Gastroesophageal sphincter (tissue), 4 donors: ENCODE measurements around the gene DNLZ. TPM values are rescaled to one million over a fixed set of nuclear protein-coding genes. Genes with fewer than 3 reads are reported as not detected.

ENCODE experiments used
- ATAC-seq: fragments of 150-250 bp; one replicate; pipeline ENCODE4 v1.9.1; 2016; ENCODE audit warnings: mild to moderate bottlenecking, moderate library complexity
- H3K27ac ChIP-seq, 4 donors: fragments of 200-600 bp; sonication (generic) in 3 of 4; 1 replicate in 3 of 4; 2 replicates in 1 of 4; pipeline ENCODE4 v1.5.1; 2016 to 2019
- H3K27me3 ChIP-seq: fragments of 200-600 bp; sonication (generic); one replicate; pipeline ENCODE4 v1.5.1; 2019
- H3K36me3 ChIP-seq, 2 donors: fragments of 200-600 bp; sonication (generic); one replicate each; pipeline ENCODE4 v1.5.1; 2019; ENCODE audit warnings: control low read depth in 1 of 2
- H3K4me1 ChIP-seq, 3 donors: fragments of 200-600 bp; sonication (generic); 1 replicate in 2 of 3; 2 replicates in 1 of 3; pipeline ENCODE4 v1.5.1; 2016 to 2019; ENCODE audit warnings: control low read depth in 2 of 3
- H3K4me3 ChIP-seq, 2 donors: fragments of 200-600 bp; sonication (generic); one replicate each; pipeline ENCODE4 v1.5.1; 2019; ENCODE audit warnings: mild to moderate bottlenecking in 1 of 2, moderate library complexity in 1 of 2
- H3K9me3 ChIP-seq, 3 donors: fragments of 200-600 bp; sonication (generic); one replicate each; pipeline ENCODE4 v1.5.1; 2017 to 2019; ENCODE audit warnings: control low read depth in 2 of 3
- EP300 ChIP-seq: sonication (generic); formaldehyde crosslinking; IDR thresholded peaks from one replicate; pipeline ENCODE4 v1.6.1; 2017; ENCODE audit warnings: antibody characterized with exemption, mild to moderate bottlenecking
- POLR2A ChIP-seq, 2 donors: fragments of 450-650 bp; IDR thresholded peaks; one replicate each; pipeline ENCODE4 v1.6.1; 2017; ENCODE audit warnings: antibody characterized with exemption in 2 of 2, mild to moderate bottlenecking in 2 of 2, moderate library complexity in 1 of 2
- POLR2AphosphoS5 ChIP-seq: sonication (generic); formaldehyde crosslinking; IDR thresholded peaks from one replicate; pipeline ENCODE4 v1.6.1; 2017; ENCODE audit warnings: antibody characterized with exemption
- WGBS, 2 donors: methylation state at CpG; one replicate each; pipeline ENCODE4 v1.1.5; 2018; ENCODE audit warnings: low coverage in 1 of 2; 5-methylcytosine and 5-hydroxymethylcytosine counted together
- total RNA-seq, 4 donors: library from RNA; depleted of rRNA; stranded (reverse); fragments of >200 nt; gene quantifications; one replicate each; pipeline ENCODE4 v1.1.0, GENCODE V29; 2016
- TF ChIP-seq, protein P1 (sequence below), 4 experiments: fragments of 200-600 bp in 2 of 4; fragments of 450-650 bp in 2 of 4; sonication (generic) in 1 of 4; IDR thresholded peaks; one replicate each; pipeline ENCODE4 v1.5.1; 2017 to 2019; ENCODE audit warnings: antibody characterized with exemption in 4 of 4, mild to moderate bottlenecking in 2 of 4, moderate library complexity in 2 of 4

Gene DNLZ
- total RNA-seq, 4 donors from 2014 or later, result 8.4 to 23.7 (median 15.7) TPM

GRCh38 chr9:136325358-136325757 is 38.2 kb downstream of the DNLZ start:
- peaks cover 0 to 45% (median 26%) of the 10 kb centered on the region in 3 donors for H3K4me1 ChIP-seq
- ATAC-seq, result no peak
- H3K27me3 ChIP-seq, result no peaks in the 10 kb centered on the region

GRCh38 chr9:136324501-136325300 is 38.8 kb downstream of the DNLZ start:
- no peaks in the 10 kb centered on the region for H3K36me3 ChIP-seq
- no peaks in the 10 kb centered on the region for H3K27me3 ChIP-seq
- peaks cover 0 to 39% (median 26%) of the 10 kb centered on the region in 3 donors for H3K4me1 ChIP-seq
- WGBS, 2 donors, result 100% methylated on average over 1 to 2 of the region's 24 CpGs
- TF ChIP-seq EP300 (no peak), POLR2AphosphoS5 (no peak), POLR2A (IDR thresholded peaks at IDR 0.05) (no peak)
- TF ChIP-seq, protein P1, sequence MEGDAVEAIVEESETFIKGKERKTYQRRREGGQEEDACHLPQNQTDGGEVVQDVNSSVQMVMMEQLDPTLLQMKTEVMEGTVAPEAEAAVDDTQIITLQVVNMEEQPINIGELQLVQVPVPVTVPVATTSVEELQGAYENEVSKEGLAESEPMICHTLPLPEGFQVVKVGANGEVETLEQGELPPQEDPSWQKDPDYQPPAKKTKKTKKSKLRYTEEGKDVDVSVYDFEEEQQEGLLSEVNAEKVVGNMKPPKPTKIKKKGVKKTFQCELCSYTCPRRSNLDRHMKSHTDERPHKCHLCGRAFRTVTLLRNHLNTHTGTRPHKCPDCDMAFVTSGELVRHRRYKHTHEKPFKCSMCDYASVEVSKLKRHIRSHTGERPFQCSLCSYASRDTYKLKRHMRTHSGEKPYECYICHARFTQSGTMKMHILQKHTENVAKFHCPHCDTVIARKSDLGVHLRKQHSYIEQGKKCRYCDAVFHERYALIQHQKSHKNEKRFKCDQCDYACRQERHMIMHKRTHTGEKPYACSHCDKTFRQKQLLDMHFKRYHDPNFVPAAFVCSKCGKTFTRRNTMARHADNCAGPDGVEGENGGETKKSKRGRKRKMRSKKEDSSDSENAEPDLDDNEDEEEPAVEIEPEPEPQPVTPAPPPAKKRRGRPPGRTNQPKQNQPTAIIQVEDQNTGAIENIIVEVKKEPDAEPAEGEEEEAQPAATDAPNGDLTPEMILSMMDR (IDR thresholded peaks at IDR 0.05), result no peak
- H3K4me3 ChIP-seq, result no peak overlapping the region
- no peaks in the 10 kb centered on the region for H3K9me3 ChIP-seq
- H3K27ac ChIP-seq, result no peak overlapping the region
- ATAC-seq, result no peak

More at GRCh38 chr9:136325358-136325757, 38.2 kb downstream of the DNLZ start:
- 89 to 93% methylated on average over 3 of the region's 13 CpGs for WGBS, 2 donors
- Histone ChIP-seq H3K4me3 (no peak overlapping the region), H3K36me3 (no peaks in the 10 kb centered on the region), H3K27ac (peak overlapping the region in 3 of 4 donors; percentile 83 to 87 (median 84)), H3K9me3 (no peaks in the 10 kb centered on the region)
- TF ChIP-seq, protein P1 (IDR thresholded peaks at IDR 0.05), result no peak
- TF ChIP-seq EP300, result no peak
- no peak for TF ChIP-seq POLR2A (IDR thresholded peaks at IDR 0.05)
- no peak for TF ChIP-seq POLR2AphosphoS5

- Histone ChIP-seq H3K4me1 (peaks cover 0 to 26% (median 15%) of the 10 kb centered on the region in 3 donors), H3K4me3 (no peak overlapping the region), H3K27me3 (no peaks in the 10 kb centered on the region), H3K9me3 (no peaks in the 10 kb centered on the region), H3K27ac (no peak overlapping the region), H3K36me3 (no peaks in the 10 kb centered on the region)
- 96% methylated on average over 4 of the region's 17 CpGs; no CpG with 5 or more reads in 1 of the 2 donors for WGBS, 2 donors
- TF ChIP-seq EP300, result no peak
- no peak for TF ChIP-seq POLR2A (IDR thresholded peaks at IDR 0.05)
- TF ChIP-seq, protein P1 (IDR thresholded peaks at IDR 0.05), result no peak
- no peak for TF ChIP-seq POLR2AphosphoS5
- ATAC-seq, result no peak
Observed at GRCh38 chr9:136323371-136323789, 40.2 kb downstream of the DNLZ start.

- no peak for ATAC-seq
- Histone ChIP-seq H3K4me3 (no peak overlapping the region), H3K36me3 (no peaks in the 10 kb centered on the region), H3K27me3 (no peaks in the 10 kb centered on the region), H3K27ac (no peak overlapping the region), H3K9me3 (no peaks in the 10 kb centered on the region), H3K4me1 (peaks cover 0 to 21% (median 10%) of the 10 kb centered on the region in 3 donors)
- TF ChIP-seq POLR2AphosphoS5 (no peak), EP300 (no peak), POLR2A (IDR thresholded peaks at IDR 0.05) (no peak)
- TF ChIP-seq, protein P1 (IDR thresholded peaks at IDR 0.05), result no peak
- 70 to 92% methylated on average over 2 to 4 of the region's 23 CpGs for WGBS, 2 donors
Observed at GRCh38 chr9:136322756-136323330, 40.7 kb downstream of the DNLZ start.
